ENCODE data around the gene CSNK1E. TPM values are rescaled to one million over a fixed set of nuclear protein-coding genes. Genes with fewer than 3 reads are reported as not detected.

The CSNK1E gene
- total and polyA plus RNA-seq, 9 of the 15 experiments (the other 6 are each of a cell fraction or from before 2014, with no cell fraction given), result 2.7 to 70.0 (median 41.3) TPM

- no peaks in the 10 kb centered on the region for H3K9me1 ChIP-seq (ENCODE audit: control insufficient read depth, insufficient read depth, low read length)
- no peak overlapping the region for H3K4me3 ChIP-seq
- peaks cover 0 to 16% of the 10 kb centered on the region in 2 experiments; a peak in 3 of 5 replicates for H3K4me1 ChIP-seq (replicated peaks in 1 of 2; ENCODE audit: control insufficient read depth in 2 of 2, insufficient read depth in 2 of 2, low read length in 2 of 2)
- ATAC-seq (peak; percentile 27), FAIRE-seq (no peak), DNase-seq (ENCODE audit: extremely low read depth in 1 of 4, low spot score in 3 of 4) (no peak)
- WGBS (ENCODE audit: insufficient coverage, low coverage, missing lambda C conversion rate), result 43% methylated on average over 5 of the region's 10 CpGs
- 0 out of 3 replicates have a peak, but pooled peaks cover 4% of the 10 kb centered on the region for H3K36me3 ChIP-seq (ENCODE audit: control insufficient read depth, insufficient read depth, low read length)
- H3K27ac ChIP-seq (ENCODE audit: extremely low read depth, low read depth, low read length), result no peak overlapping the region
- intact Hi-C loops (cut with micrococcal nuclease) (loop anchor here (10.0 kb wide), 2 partner anchors 89 to 299 kb away; partner anchors contain the start of gene PICK1), in situ Hi-C loops (cut with MboI) (loop anchor here (10.0 kb wide), 1 partner anchor 289 kb away; no protein-coding TSS in a partner anchor)
- POLR2A ChIA-PET, result no interaction called here
- H3K4me2 ChIP-seq (ENCODE audit: insufficient read depth, low read length), result no peak overlapping the region
- no TSS peak for BruUV-seq (replicated peaks)
- H3K79me2 ChIP-seq (ENCODE audit: control insufficient read depth, insufficient read depth, low read length), result no peaks in the 10 kb centered on the region
- no peak overlapping the region for H2AFZ ChIP-seq (ENCODE audit: low read depth, low read length)
- no peaks in the 10 kb centered on the region for H3K27me3 ChIP-seq (ENCODE audit: control insufficient read depth in 2 of 2, insufficient read depth in 2 of 2, low read length in 2 of 2)
- CTCF ChIA-PET (ENCODE audit: low intra/inter-chr PET ratio), result no interaction called here
- TF ChIP-seq HMG20A (CRISPR knock-in tag; conservative IDR thresholded peaks at IDR 0.05) (no peak), ZFP36 (IDR thresholded peaks at IDR 0.05; ENCODE audit: low read depth, low read length, partially characterized antibody) (no peak), TGIF2 (CRISPR knock-in tag; IDR thresholded peaks at IDR 0.05) (no peak), ZC3H11A (IDR thresholded peaks at IDR 0.05; ENCODE audit: low read depth, low read length) (no peak), NR2C1 (IDR thresholded peaks at IDR 0.05) (no peak), NR2C1 (tag; IDR thresholded peaks at IDR 0.05) (no peak), ZNF384 (IDR thresholded peaks at IDR 0.05; ENCODE audit: low read depth, low read length) (no peak), ARHGAP35 (IDR thresholded peaks at IDR 0.05; ENCODE audit: partially characterized antibody) (no peak), ZNF23 (CRISPR knock-in tag; IDR thresholded peaks at IDR 0.05) (no peak), SLC30A9 (CRISPR knock-in tag; IDR thresholded peaks at IDR 0.05) (no peak), ZEB2 (IDR thresholded peaks at IDR 0.05) (no peak), ZNF124 (CRISPR knock-in tag; IDR thresholded peaks at IDR 0.05) (no peak), HDAC6 (IDR thresholded peaks at IDR 0.05; ENCODE audit: low read depth, low read length) (no peak), EP300 (IDR thresholded peaks at IDR 0.05; ENCODE audit: low read length) (no peak), CHCHD3 (CRISPR knock-in tag; IDR thresholded peaks at IDR 0.05) (no peak), GABPB1 (CRISPR knock-in tag; IDR thresholded peaks at IDR 0.05) (no peak), ZNF316 (IDR thresholded peaks at IDR 0.05) (no peak), PHF8 (IDR thresholded peaks at IDR 0.05; ENCODE audit: borderline replicate concordance, low read length) (no peak)
- peak overlapping the region in 1 of 2 experiments; percentile 48; a peak in 1 of 4 replicates for H3K9ac ChIP-seq (ENCODE audit: insufficient read depth in 1 of 2, low read depth in 2 of 2, low read length in 2 of 2)
- no peaks in the 10 kb centered on the region for H3K9me3 ChIP-seq (replicated peaks; ENCODE audit: control insufficient read depth, insufficient read depth, low read depth, low read length)
- 0 out of 2 replicates have a peak, but pooled peaks cover under 1% of the 10 kb centered on the region for H4K20me1 ChIP-seq (replicated peaks; ENCODE audit: control insufficient read depth, insufficient read depth, low read length)
These were observed 36.5 kb upstream of the CSNK1E start for GRCh38 chr22:38353701-38354100.
